Stimulated activated CD4-positive, alpha-beta T cell treated with anti-CD3 and anti-CD28 coated beads, Interleukin-12 subunit alpha, Interleukin-12 subunit beta, amount 100 ng/mL, for 24 hours (primary cell): ENCODE data around the gene STIM2.

ENCODE experiments used
- DNase-seq, 2 experiments: peaks; one replicate each; pipeline ENCODE4 v3.0.0-alpha.2; 2020; ENCODE audit warnings: low read depth in 2 of 2

The STIM2 gene

DNA sequence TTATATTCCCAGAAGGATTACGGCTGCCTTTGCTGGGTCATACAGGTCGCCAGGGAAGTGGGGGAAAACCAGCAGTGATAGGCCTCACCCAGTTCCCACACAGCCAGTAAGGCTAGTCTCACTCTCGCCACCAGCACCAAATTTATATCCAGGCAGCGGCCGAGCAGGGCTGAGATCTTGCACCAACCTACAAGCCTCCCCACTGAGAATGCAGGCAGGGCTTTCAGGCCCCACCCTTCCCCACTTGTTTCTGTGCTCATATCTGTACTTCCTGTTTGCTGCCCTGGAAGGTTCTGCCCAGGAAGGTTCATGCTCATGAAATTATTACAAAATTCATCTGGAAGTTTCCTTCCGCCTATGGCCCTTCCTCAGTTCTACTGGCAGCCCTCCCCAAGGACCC, 179.7 kb downstream of the STIM2 start:
- DNase-seq, result no peak

DNA sequence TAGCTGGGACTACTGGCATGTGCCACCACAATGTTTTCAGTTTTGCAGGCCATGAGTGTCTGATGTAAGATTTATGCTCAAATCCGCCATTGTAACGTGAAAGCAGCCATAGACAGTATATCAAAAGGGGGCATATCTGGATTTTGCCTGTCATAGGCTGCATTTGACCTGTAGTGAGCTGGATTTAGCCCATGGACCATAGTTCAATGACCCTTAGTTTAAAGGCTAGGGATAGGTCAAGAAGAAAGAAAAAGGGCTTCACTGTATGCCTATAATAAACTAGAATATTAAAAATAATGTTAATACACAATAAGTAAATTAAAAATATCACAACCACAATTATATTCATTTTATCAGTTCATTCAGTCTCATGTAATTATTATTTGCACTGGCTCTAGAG, 181.8 kb downstream of the STIM2 start:
- no peak for DNase-seq

DNA sequence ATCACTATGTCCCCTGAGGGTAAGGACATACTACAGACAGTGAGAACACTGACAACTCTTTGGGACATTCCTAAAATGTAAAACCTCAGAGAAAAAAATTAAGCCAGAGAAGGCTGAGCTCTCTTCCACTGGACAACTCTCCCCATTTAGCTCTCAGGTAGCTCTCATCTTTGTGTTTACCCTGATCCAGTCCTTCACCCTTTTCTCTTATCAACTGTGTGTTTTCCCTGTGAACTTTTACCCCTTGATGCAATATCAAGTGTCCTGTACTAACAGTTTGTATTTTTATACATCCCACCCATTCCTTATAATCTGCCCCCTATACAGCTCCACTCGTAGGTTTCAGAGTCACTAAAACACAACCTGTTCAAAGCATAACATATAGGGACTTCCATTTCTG, 182.6 kb downstream of the STIM2 start:
- no peak for DNase-seq

DNA sequence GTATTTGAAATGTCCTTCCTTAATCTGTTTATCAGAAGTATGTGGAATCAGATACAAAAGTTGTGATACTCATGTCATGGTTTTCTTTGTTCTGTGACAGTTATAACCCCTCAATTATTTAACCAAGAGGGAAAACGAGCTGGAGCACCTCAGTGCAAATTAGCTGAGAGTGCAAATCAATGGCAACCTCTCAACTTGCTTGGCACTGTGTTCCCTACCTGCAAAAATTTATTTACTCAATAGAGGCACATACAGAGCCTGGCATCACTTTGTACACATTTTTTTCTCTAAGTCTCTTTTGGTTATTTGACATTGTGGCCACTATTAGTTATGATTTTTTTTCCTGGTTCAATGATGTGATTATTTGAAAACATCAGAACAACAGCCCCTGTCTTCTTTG, 186.2 kb downstream of the STIM2 start:
- DNase-seq, result no peak

DNA sequence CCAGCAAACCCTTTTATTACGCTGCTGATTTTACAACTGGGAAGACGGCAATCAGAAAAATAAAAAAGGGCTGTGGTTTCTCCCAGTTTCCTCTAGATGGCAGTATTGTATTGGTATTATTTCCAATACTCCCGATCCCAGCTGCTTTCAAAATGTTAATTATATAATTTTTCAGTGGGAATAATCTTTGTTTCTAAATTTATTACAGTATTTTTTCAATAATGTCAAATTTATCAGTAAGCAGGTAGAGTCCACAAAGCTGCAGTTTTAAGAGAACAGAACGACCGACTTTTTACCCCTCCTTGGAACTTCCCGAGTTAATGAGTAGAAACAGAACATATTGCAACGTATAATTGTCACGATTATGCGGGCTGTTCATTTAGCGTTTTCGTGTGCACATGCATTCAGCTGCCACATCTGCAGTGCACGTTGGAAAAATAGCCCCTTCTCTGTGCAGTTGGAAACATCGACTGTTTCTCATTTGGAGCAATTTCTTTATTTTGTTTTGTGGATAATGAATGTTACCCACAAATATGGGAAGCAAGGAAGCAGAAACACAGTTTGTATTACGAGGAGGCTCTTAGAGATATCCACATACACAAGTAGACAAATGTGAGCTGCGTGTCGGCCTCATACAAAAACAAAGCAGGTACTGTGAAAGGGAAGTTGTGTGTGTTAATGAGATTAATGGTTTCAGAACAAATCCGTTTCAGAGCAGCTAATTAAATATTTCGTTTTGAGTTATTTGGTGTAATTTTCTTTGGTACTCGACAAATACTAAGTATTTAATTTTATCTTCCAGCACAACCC, 188.0 kb downstream of the STIM2 start:
- no peak for DNase-seq

DNA sequence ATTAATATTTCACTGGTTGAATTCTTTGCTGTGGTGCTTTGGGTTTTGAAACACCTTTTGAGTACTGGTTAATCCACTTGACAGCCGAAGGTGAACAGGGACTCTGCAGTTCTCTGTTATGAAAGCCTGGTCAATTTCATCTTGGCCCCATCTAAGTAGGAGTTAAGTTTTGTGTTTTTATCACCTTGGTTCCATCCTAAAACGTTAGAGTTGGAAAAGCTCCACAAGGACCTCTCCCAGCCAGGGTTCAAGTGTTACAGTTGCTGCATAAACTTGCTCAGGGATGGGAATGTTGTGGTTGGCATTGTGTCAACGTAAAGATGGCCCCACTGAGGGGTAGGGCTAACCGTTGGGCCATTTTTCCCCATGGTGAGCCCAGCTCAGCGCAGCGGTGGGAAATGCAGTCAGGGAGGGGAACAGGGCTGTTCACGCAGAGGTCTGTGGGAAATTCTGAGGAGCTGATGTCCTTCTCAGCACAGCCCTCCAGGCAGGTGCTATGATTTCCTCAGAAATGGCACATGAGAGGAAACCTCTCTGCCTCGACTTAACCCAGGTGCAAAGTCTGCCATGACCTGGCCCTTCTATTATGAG, 188.7 kb downstream of the STIM2 start:
- DNase-seq, result no peak

DNA sequence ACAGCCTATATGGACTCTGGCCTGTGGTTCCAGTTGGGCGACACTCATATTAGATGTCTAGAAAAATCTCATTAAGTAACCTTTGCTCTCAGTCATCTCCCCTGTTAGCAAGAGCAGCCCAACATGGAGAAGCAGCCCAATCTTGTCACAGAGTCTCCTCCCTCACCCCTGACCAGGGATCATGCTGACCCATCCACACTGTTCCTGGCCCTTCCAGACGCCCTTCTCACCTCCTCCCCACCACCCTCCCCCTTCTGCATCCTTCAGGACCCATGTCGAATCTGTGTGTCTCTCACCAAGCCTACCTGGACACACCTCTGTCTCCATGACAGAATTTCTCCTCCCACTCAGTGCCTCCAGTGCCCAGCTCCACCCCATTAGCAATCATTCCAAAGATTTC, 190.1 kb downstream of the STIM2 start:
- no peak for DNase-seq

DNA sequence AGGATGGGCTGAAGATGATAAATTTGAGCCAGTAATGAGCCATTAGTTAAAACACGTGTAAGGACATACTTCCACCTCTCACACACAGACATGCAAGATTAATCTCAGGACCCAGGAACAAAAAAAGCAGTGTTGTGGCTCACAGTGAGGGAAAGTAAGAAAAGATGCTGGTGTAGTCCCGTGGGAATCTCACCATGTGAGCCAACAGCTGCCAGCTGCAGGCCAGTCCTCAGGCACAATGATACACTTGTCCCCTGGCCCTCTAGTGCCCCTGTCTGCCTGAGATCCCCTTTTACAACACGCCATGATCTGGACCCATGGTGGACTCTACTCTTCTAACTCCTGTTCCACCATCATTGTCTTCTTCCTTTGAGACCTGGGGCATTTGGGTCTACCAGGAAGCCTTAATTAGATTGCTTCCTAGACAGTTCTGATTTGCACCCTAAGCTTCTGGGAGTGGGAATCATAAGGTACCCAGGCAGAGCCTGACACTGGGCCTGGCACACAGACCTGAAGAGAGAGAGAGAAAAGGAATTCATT, 194.7 kb downstream of the STIM2 start:
- no peak for DNase-seq

DNA sequence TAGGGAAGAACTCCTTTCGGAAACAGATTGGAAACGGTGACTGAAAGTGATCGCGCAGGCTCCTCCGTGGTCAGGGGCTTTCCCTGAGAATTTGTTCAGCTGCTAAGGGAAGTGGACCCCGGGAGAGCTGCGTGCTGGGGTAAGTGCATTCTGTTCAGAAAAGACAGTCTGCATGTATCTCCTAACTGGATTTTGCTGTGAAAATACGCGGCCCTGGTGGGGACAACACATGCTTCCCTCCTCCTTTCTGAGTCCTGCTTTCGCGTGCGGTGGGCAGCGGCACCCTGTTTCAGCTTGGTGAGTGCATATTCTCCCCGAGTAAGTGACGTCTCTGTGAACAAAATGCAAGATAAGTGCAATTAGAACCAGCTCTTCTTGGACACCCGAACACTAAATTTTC, 195.6 kb downstream of the STIM2 start:
- DNase-seq, result no peak

DNA sequence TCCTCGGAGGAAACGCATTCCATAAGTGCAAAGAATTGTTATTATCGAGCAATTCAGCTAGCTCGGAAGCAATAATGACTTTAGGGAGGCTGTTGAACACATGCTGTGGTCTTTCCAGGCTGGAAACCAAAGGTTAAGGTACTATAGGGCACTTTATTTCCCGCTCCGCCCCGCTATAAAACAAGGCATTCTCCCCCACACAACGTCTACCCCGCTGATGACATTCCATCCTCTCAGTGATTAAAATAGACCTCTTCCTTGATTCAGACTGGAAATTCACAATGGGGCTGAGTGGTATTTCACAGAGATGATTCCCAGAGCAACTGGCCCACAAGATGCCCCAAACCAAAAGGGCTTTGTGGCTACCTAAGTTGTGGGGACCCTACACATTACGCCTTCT, 196.4 kb downstream of the STIM2 start:
- no peak for DNase-seq

DNA sequence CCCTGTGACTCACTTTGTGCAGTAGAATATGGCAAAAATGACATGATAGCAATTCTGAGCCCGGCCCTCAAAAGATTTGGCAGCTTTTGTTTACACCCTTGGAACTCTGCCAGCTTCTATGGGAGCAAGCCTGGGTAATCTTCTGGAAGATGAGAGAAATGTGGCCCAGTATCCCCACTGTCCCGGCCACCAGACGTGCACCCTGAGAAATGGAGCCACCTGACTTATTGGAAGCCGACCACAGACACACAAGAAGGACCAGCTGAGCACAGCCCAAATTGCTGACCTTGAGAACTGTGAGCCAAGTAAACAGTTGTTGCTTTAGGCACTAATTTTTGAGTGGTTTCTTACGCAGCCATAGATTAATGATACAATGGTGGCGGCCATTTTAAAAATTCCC, 197.0 kb downstream of the STIM2 start:
- DNase-seq, result no peak

DNA sequence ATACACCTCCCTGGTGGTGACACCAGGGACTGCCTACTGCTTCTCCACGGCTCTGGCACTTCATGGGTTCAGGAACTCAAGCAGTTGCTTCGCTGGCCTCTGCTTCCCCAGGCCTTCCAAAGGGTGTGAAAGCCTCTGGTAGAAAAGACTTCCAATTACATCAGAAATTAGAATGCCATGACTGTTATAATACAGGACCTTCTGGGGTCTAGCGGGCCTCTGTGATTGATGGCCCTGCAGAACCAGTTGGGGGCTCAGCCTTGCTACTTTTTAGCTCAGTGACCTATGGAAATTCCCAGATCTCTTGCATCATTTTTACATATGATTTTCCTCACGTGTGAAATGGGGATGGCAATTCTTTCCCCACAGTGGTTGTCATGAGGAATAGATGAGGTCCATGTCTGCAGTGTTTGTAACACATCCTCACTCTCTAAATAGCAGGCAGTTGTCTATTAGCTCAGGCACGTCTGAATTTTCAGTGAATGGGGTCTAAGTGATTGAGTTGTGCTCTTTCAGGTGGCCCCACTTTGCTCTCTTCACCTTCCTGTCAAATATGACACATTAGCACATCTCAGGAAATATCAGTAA, 198.3 kb downstream of the STIM2 start:
- DNase-seq, result no peak

DNA sequence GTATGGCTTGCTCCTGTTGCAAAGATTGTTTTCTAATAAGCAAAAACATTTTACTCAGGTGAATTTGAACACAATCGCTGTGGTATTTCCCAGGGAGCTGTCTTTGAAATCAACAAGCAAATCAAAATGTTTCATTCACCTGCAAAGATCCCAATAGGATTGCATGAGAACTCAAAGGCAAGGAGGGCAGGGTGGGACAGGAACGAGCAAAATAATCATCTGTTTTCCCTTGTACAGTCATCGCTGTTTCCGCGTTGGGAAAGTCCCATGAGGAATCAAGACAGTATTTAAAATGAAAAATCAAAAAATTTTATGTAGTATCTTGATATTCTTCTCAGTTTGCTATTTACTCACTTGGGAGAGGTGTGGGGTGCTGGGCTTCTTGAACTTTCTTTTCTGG, 198.8 kb downstream of the STIM2 start:
- DNase-seq, result no peak

DNA sequence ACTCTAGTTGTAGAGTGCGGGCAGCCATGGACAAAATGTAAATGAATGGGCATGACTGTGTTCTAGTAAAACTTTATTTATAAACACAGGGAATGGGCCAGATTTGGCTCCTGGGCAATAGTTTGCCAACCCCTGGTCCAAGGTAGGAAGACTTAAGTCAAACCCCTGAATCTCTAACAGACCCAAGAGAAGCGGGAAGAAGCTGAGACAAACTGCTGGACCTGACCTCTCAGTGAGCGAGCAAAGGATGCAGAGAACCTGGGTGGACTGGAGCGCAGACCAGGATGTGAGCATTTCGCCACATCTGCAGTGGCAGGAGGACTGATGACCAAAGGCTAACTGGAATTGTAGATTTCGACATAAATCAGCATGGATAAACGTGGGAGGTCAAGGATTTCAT, 201.6 kb downstream of the STIM2 start:
- DNase-seq, result no peak

DNA sequence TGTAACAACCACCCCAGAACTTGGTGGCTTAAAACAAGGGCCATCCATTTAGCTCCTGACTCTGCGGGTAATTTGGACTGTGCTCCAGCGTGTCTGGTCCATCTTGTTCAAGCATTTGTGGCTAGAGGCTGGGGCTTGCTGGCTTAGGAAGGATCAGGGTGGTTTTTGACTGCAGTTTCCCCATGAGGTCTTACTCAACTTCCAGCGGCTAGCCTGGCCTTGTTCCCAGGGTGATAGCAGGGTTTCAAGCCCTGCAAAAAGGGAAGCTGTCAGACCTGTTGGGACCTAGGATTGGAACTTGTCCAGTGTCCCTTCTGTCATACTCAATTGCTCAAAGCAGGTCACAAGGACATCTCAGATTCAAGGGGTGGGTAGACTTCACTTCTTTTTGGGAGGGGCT, 205.9 kb downstream of the STIM2 start:
- no peak for DNase-seq

DNA sequence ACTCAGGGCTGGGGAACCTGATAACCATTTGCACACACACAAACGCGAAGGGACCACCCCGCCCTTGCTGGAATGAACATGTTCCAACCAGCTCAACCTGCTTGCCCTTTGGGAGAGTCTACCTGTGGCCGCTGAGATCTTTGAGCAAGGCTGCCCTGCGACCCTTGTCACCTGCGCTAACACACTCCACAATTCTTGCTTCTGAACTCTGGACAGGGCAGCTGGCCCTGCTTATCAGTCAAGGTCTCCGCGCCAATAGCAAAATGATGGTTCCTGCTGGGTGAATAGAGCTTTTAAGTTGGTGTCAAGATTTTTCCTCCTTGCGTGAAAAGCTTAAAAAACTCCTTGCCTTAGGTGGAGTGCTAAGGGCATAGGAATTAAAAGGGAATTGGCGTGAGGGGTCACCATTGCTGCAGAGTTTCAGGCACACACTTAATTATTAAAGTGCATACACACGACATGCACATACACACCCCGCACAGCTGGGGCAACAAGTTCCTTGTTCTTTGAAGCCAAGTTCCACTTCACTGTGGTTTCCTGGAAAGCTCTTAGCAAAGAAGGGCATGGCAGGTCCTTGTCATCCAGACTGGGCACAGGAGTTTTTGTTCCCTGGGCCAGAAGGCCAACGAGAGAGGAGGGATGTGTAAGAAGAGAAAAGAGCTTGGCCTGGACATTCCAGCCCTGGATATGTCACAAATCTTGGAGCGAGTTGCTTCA, 207.7 kb downstream of the STIM2 start:
- no peak for DNase-seq
